ENCODE data around the gene NTM. TPM values are rescaled to one million over a fixed set of nuclear protein-coding genes. Genes with fewer than 3 reads are reported as not detected.

Gene NTM
- polyA plus RNA-seq, 1 donor from 2014 or later = 39.4 TPM

DNA sequence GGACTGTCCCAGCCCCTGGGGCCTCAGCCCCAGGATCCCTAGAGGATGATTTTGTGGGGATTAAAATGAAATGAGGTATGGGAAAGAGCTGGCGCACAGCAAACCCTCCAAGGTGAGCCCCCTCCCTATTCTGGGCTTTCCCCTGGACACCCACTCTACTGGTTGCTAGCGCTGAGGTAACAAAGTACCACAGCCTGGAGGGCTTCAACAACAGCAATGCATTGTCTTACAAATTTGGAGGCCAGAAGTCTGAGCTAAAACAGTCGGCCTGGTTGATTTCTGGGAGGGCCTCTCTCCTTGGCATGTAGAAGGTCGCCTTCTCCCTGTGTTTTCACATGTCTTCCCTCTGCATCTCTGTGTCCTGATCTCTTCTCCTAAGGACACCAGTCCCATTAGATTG, 913.6 kb downstream of the NTM start:
- Histone ChIP-seq H3K9ac (ENCODE audit: low read length) (no peak overlapping the region), H3K27ac (ENCODE audit: low read length) (no peak overlapping the region), H3F3A (ENCODE audit: insufficient read depth, low read length, poor library complexity, severe bottlenecking) (no peaks in the 10 kb centered on the region), H3K4me2 (ENCODE audit: low read length) (no peak overlapping the region), H3K27me3 (ENCODE audit: insufficient read depth, low read depth, low read length) (no peaks in the 10 kb centered on the region), H3K9me2 (ENCODE audit: insufficient read depth, low read length) (no peaks in the 10 kb centered on the region), H3K4me3 (ENCODE audit: low read length) (no peak overlapping the region), H3K36me3 (ENCODE audit: insufficient read depth, low read length) (no peaks in the 10 kb centered on the region), H2AFZ (ENCODE audit: low read depth, low read length) (no peak overlapping the region), H4K20me1 (ENCODE audit: insufficient read depth) (no peaks in the 10 kb centered on the region), H3K79me2 (replicated peaks; ENCODE audit: insufficient read depth, low read length) (no peaks in the 10 kb centered on the region), H3K9me3 (ENCODE audit: low read length) (no peaks in the 10 kb centered on the region)
- TF ChIP-seq, protein P1, sequence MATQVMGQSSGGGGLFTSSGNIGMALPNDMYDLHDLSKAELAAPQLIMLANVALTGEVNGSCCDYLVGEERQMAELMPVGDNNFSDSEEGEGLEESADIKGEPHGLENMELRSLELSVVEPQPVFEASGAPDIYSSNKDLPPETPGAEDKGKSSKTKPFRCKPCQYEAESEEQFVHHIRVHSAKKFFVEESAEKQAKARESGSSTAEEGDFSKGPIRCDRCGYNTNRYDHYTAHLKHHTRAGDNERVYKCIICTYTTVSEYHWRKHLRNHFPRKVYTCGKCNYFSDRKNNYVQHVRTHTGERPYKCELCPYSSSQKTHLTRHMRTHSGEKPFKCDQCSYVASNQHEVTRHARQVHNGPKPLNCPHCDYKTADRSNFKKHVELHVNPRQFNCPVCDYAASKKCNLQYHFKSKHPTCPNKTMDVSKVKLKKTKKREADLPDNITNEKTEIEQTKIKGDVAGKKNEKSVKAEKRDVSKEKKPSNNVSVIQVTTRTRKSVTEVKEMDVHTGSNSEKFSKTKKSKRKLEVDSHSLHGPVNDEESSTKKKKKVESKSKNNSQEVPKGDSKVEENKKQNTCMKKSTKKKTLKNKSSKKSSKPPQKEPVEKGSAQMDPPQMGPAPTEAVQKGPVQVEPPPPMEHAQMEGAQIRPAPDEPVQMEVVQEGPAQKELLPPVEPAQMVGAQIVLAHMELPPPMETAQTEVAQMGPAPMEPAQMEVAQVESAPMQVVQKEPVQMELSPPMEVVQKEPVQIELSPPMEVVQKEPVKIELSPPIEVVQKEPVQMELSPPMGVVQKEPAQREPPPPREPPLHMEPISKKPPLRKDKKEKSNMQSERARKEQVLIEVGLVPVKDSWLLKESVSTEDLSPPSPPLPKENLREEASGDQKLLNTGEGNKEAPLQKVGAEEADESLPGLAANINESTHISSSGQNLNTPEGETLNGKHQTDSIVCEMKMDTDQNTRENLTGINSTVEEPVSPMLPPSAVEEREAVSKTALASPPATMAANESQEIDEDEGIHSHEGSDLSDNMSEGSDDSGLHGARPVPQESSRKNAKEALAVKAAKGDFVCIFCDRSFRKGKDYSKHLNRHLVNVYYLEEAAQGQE (IDR thresholded peaks at IDR 0.05; ENCODE audit: borderline replicate concordance) = no peak
- TF ChIP-seq EP300 (conservative IDR thresholded peaks at IDR 0.05; ENCODE audit: poor library complexity, severe bottlenecking) (no peak), RAD21 (conservative IDR thresholded peaks at IDR 0.05) (no peak), EZH2 (IDR thresholded peaks at IDR 0.05; ENCODE audit: borderline replicate concordance, insufficient read depth, low read length, poor library complexity, severe bottlenecking) (no peak), MXI1 (conservative IDR thresholded peaks at IDR 0.05; ENCODE audit: poor library complexity, severe bottlenecking) (no peak), TAF1 (IDR thresholded peaks at IDR 0.05; ENCODE audit: low read depth) (no peak), SMC3 (conservative IDR thresholded peaks at IDR 0.05; ENCODE audit: poor library complexity) (no peak), POLR2AphosphoS5 (IDR thresholded peaks at IDR 0.05) (no peak)
- TF ChIP-seq, protein P2, sequence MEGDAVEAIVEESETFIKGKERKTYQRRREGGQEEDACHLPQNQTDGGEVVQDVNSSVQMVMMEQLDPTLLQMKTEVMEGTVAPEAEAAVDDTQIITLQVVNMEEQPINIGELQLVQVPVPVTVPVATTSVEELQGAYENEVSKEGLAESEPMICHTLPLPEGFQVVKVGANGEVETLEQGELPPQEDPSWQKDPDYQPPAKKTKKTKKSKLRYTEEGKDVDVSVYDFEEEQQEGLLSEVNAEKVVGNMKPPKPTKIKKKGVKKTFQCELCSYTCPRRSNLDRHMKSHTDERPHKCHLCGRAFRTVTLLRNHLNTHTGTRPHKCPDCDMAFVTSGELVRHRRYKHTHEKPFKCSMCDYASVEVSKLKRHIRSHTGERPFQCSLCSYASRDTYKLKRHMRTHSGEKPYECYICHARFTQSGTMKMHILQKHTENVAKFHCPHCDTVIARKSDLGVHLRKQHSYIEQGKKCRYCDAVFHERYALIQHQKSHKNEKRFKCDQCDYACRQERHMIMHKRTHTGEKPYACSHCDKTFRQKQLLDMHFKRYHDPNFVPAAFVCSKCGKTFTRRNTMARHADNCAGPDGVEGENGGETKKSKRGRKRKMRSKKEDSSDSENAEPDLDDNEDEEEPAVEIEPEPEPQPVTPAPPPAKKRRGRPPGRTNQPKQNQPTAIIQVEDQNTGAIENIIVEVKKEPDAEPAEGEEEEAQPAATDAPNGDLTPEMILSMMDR (IDR thresholded peaks at IDR 0.05; ENCODE audit: poor library complexity, severe bottlenecking) = no peak

DNA sequence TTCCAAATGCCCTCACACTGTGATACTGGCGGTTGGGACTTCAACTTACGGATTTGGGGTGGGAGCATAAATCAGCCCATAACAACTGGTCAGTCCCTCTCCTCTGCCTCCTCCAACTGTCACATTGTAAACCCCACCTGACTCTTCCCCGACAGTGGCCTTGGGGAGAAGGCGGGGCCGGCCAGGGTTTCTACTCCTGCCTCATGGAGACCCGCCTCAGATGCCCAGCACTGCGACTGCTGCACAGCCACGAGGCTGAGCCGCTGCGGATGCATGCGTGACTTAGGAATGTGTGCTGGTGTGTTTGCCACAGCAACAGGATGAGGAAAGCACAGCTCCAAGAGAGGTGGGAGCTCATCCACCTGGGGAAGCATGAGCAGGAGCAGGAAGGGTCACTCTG, 914.2 kb downstream of the NTM start:
- TF ChIP-seq EP300 (conservative IDR thresholded peaks at IDR 0.05; ENCODE audit: poor library complexity, severe bottlenecking) = no peak
- no peak for TF ChIP-seq EZH2 (IDR thresholded peaks at IDR 0.05; ENCODE audit: borderline replicate concordance, insufficient read depth, low read length, poor library complexity, severe bottlenecking)
- TF ChIP-seq, protein P2 (IDR thresholded peaks at IDR 0.05; ENCODE audit: poor library complexity, severe bottlenecking) = no peak
- TF ChIP-seq, protein P1 (IDR thresholded peaks at IDR 0.05; ENCODE audit: borderline replicate concordance) = no peak
- TF ChIP-seq SMC3 (conservative IDR thresholded peaks at IDR 0.05; ENCODE audit: poor library complexity) = no peak
- no peak for TF ChIP-seq POLR2AphosphoS5 (IDR thresholded peaks at IDR 0.05)
- no peak for TF ChIP-seq MXI1 (conservative IDR thresholded peaks at IDR 0.05; ENCODE audit: poor library complexity, severe bottlenecking)
- TF ChIP-seq RAD21 (conservative IDR thresholded peaks at IDR 0.05) = no peak
- TF ChIP-seq TAF1 (IDR thresholded peaks at IDR 0.05; ENCODE audit: low read depth) = no peak
- Histone ChIP-seq H3K9me2 (ENCODE audit: insufficient read depth, low read length) (no peaks in the 10 kb centered on the region), H3K4me2 (ENCODE audit: low read length) (no peak overlapping the region), H2AFZ (ENCODE audit: low read depth, low read length) (no peak overlapping the region), H4K20me1 (ENCODE audit: insufficient read depth) (no peaks in the 10 kb centered on the region), H3K79me2 (replicated peaks; ENCODE audit: insufficient read depth, low read length) (no peaks in the 10 kb centered on the region), H3K27ac (ENCODE audit: low read length) (no peak overlapping the region), H3K36me3 (ENCODE audit: insufficient read depth, low read length) (no peaks in the 10 kb centered on the region), H3K27me3 (ENCODE audit: insufficient read depth, low read depth, low read length) (no peaks in the 10 kb centered on the region), H3K9me3 (ENCODE audit: low read length) (no peaks in the 10 kb centered on the region), H3K9ac (ENCODE audit: low read length) (no peak overlapping the region), H3F3A (ENCODE audit: insufficient read depth, low read length, poor library complexity, severe bottlenecking) (no peaks in the 10 kb centered on the region), H3K4me3 (ENCODE audit: low read length) (no peak overlapping the region)

All from neural cell (in vitro differentiated cells).